Measurements from ENCODE around the gene ZNF512B.

ZNF512B gene

GRCh38 chr20:63959699-63960075 lies 10.0 kb downstream of the ZNF512B start:
- Histone ChIP-seq H3K9me3 (ENCODE audit: control insufficient read depth, insufficient read depth, low read length) (no peaks in the 10 kb centered on the region), H3K9me2 (replicated peaks; ENCODE audit: control insufficient read depth, low read length) (no peaks in the 10 kb centered on the region), H3K4me1 (ENCODE audit: control insufficient read depth, low read length) (peaks cover 26% of the 10 kb centered on the region), H4K20me1 (ENCODE audit: control insufficient read depth, insufficient read depth, low read depth, low read length) (0 out of 2 replicates have a peak, but pooled peaks cover 2% of the 10 kb centered on the region), H3K27me3 (ENCODE audit: control insufficient read depth, low read length) (no peaks in the 10 kb centered on the region), H3K4me3 (ENCODE audit: low read length) (no peak overlapping the region), H3K79me2 (ENCODE audit: control insufficient read depth, low read length) (peaks cover 15% of the 10 kb centered on the region), H3K4me2 (ENCODE audit: low read length) (no peak overlapping the region), H3F3A (ENCODE audit: control insufficient read depth, insufficient read depth) (0 out of 2 replicates have a peak, but pooled peaks cover 3% of the 10 kb centered on the region), H3K36me3 (ENCODE audit: control insufficient read depth, low read length) (peaks cover 40% of the 10 kb centered on the region), H3K27ac (ENCODE audit: low read depth, low read length) (no peak overlapping the region)
- TF ChIP-seq CTCF (IDR thresholded peaks at IDR 0.05; ENCODE audit: low read depth, low read length, poor library complexity, severe bottlenecking) (no peak), EZH2phosphoT487 (IDR thresholded peaks at IDR 0.05; ENCODE audit: borderline replicate concordance, low read length) (no peak)

DNA sequence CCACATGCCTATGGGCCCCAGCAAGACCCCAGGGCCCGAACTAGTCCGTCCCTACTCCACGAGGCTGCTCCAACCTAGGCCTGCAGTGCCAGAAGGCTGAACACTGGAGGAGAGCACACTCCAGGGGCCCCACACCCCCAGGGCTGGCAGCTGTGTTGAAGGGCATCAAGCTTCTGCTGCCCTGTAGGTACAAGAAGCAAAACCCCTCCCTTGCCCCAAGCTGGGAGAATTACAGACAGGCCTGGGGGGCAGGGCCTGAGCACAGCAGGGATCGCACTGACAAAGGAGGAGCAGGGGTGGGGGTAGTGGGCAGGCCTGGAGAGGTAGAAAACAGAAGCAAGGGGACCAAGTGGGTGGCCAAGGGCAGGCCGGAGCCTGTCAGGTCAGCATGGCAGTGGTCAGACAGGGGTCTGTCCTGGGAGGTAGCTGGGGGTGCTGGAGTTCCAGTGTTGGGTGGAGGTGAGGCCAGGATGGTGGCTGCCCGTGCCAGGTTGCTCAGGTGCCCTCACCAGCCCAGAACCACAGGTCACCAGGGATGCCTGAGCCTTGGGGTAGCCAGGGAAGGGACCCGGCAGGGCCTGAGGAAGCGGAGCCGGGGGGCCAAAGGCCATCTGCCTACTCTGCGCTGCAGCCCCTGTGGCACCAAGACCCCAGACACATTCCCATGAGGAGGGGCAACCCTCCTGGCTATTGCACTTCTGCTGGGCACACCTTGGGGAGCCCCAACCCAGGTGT lies 10.6 kb downstream of the ZNF512B start:
- H3K9me2 ChIP-seq (replicated peaks; ENCODE audit: control insufficient read depth, low read length), result no peaks in the 10 kb centered on the region
- peaks cover 8% of the 10 kb centered on the region; the same call in 1 of the 2 replicates for H4K20me1 ChIP-seq (ENCODE audit: control insufficient read depth, insufficient read depth, low read depth, low read length)
- H3K27ac ChIP-seq (ENCODE audit: low read depth, low read length), result no peak overlapping the region
- H3K4me3 ChIP-seq (ENCODE audit: low read length), result no peak overlapping the region
- no peak for TF ChIP-seq EZH2phosphoT487 (IDR thresholded peaks at IDR 0.05; ENCODE audit: borderline replicate concordance, low read length)
- TF ChIP-seq CTCF (IDR thresholded peaks at IDR 0.05; ENCODE audit: low read depth, low read length, poor library complexity, severe bottlenecking), result no peak
- peaks cover 31% of the 10 kb centered on the region for H3K4me1 ChIP-seq (ENCODE audit: control insufficient read depth, low read length)
- H3K9me3 ChIP-seq (ENCODE audit: control insufficient read depth, insufficient read depth, low read length), result no peaks in the 10 kb centered on the region
- peaks cover 21% of the 10 kb centered on the region for H3K79me2 ChIP-seq (ENCODE audit: control insufficient read depth, low read length)
- H3K4me2 ChIP-seq (ENCODE audit: low read length), result no peak overlapping the region
- H3K36me3 ChIP-seq (ENCODE audit: control insufficient read depth, low read length), result peaks cover 34% of the 10 kb centered on the region
- H3F3A ChIP-seq (ENCODE audit: control insufficient read depth, insufficient read depth), result 0 out of 2 replicates have a peak, but pooled peaks cover 3% of the 10 kb centered on the region
- H3K27me3 ChIP-seq (ENCODE audit: control insufficient read depth, low read length), result no peaks in the 10 kb centered on the region

DNA sequence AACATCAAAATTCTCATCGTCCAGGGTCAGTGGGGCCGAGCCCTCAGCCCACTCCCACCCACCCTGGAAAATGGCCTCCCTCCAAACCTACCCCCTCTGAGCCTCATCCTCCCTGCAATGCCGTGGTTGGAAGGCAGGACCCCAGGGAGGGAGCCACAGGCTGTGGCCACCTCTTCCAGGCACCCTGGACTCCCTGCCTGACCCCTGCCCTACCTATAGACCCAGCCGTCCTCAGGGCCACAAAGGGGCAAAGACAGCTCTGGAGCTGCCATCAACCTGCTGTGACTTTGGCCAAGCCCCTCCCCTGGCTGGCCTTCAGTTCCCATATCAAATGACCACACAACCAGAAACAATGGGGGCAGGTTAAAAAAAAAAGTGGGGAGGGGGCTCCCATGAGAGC lies 11.3 kb downstream of the ZNF512B start:
- TF ChIP-seq EZH2phosphoT487 (IDR thresholded peaks at IDR 0.05; ENCODE audit: borderline replicate concordance, low read length), result no peak
- TF ChIP-seq CTCF (IDR thresholded peaks at IDR 0.05; ENCODE audit: low read depth, low read length, poor library complexity, severe bottlenecking), result no peak
- peaks cover 28% of the 10 kb centered on the region for H3K36me3 ChIP-seq (ENCODE audit: control insufficient read depth, low read length)
- peaks cover 27% of the 10 kb centered on the region for H3K79me2 ChIP-seq (ENCODE audit: control insufficient read depth, low read length)
- H3K27me3 ChIP-seq (ENCODE audit: control insufficient read depth, low read length), result no peaks in the 10 kb centered on the region
- peaks cover 11% of the 10 kb centered on the region; the same call in 1 of the 2 replicates for H4K20me1 ChIP-seq (ENCODE audit: control insufficient read depth, insufficient read depth, low read depth, low read length)
- H3K4me3 ChIP-seq (ENCODE audit: low read length), result no peak overlapping the region
- no peaks in the 10 kb centered on the region for H3K9me2 ChIP-seq (replicated peaks; ENCODE audit: control insufficient read depth, low read length)
- H3K9me3 ChIP-seq (ENCODE audit: control insufficient read depth, insufficient read depth, low read length), result no peaks in the 10 kb centered on the region
- no peak overlapping the region for H3K27ac ChIP-seq (ENCODE audit: low read depth, low read length)
- peaks cover 32% of the 10 kb centered on the region for H3K4me1 ChIP-seq (ENCODE audit: control insufficient read depth, low read length)
- H3K4me2 ChIP-seq (ENCODE audit: low read length), result no peak overlapping the region
- H3F3A ChIP-seq (ENCODE audit: control insufficient read depth, insufficient read depth), result 0 out of 2 replicates have a peak, but pooled peaks cover 3% of the 10 kb centered on the region
